Measurements from ENCODE around the gene TM2D3.

The TM2D3 gene

GRCh38 chr15:101652098-101652785, at the start of gene TM2D3:
Gene TM2D3 (minus strand): TSS chr15:101652381. CDS start chr15:101652361, 20 bp downstream.
- DNase-seq = peak; percentile 94

GRCh38 chr15:101698314-101698713, 46.1 kb upstream of the TM2D3 start:
- DNase-seq = no peak

- no peak for DNase-seq
These were observed 45.3 kb upstream of the TM2D3 start for GRCh38 chr15:101697488-101697887.

GRCh38 chr15:101696829-101697228, 44.6 kb upstream of the TM2D3 start:
- no peak for DNase-seq

- DNase-seq = no peak
These were observed 42.1 kb upstream of the TM2D3 start for GRCh38 chr15:101694261-101694660.

- DNase-seq = peak; percentile 21
These were observed 40.8 kb upstream of the TM2D3 start for GRCh38 chr15:101692801-101693598.

GRCh38 chr15:101689901-101690300, 37.7 kb upstream of the TM2D3 start:
- DNase-seq = peak; percentile 58

- no peak for DNase-seq
These were observed 34.5 kb upstream of the TM2D3 start for GRCh38 chr15:101686718-101687117.

GRCh38 chr15:101684877-101685276, 32.7 kb upstream of the TM2D3 start:
- DNase-seq = no peak

- DNase-seq = no peak
These were observed 32.2 kb upstream of the TM2D3 start for GRCh38 chr15:101684384-101684783.

GRCh38 chr15:101679806-101680205, 27.6 kb upstream of the TM2D3 start:
- no peak for DNase-seq

GRCh38 chr15:101676921-101677329, 24.7 kb upstream of the TM2D3 start:
- no peak for DNase-seq

- peak; percentile 77 for DNase-seq
These were observed 23.8 kb upstream of the TM2D3 start for GRCh38 chr15:101675796-101676582.

- peak; percentile 49 for DNase-seq
These were observed 22.8 kb upstream of the TM2D3 start for GRCh38 chr15:101675015-101675414.

GRCh38 chr15:101672298-101672697, 20.1 kb upstream of the TM2D3 start:
- no peak for DNase-seq

- no peak for DNase-seq
These were observed 17.6 kb upstream of the TM2D3 start for GRCh38 chr15:101669744-101670143.

GRCh38 chr15:101667881-101668280, 15.7 kb upstream of the TM2D3 start:
- DNase-seq = no peak

GRCh38 chr15:101664303-101664913, 12.2 kb upstream of the TM2D3 start:
- DNase-seq = no peak

- no peak for DNase-seq
These were observed 10.0 kb upstream of the TM2D3 start for GRCh38 chr15:101662203-101662602.

- no peak for DNase-seq
These were observed 7.8 kb upstream of the TM2D3 start for GRCh38 chr15:101660005-101660404.

- DNase-seq = no peak
These were observed 6.0 kb upstream of the TM2D3 start for GRCh38 chr15:101657968-101658784.

GRCh38 chr15:101657171-101657570, 5.0 kb upstream of the TM2D3 start:
- no peak for DNase-seq
